ENCODE data around the gene RAVER1. TPM values are rescaled to one million over a fixed set of nuclear protein-coding genes. Genes with fewer than 3 reads are reported as not detected.
A peak's percentile ranks its signal among the peaks of the same experiment; 100 is the strongest.

RAVER1 gene
- total and polyA plus RNA-seq, 9 of the 15 experiments (the other 6 are each of a cell fraction or from before 2014, with no cell fraction given), result 0.06 to 113 (median 7.0) TPM

DNA sequence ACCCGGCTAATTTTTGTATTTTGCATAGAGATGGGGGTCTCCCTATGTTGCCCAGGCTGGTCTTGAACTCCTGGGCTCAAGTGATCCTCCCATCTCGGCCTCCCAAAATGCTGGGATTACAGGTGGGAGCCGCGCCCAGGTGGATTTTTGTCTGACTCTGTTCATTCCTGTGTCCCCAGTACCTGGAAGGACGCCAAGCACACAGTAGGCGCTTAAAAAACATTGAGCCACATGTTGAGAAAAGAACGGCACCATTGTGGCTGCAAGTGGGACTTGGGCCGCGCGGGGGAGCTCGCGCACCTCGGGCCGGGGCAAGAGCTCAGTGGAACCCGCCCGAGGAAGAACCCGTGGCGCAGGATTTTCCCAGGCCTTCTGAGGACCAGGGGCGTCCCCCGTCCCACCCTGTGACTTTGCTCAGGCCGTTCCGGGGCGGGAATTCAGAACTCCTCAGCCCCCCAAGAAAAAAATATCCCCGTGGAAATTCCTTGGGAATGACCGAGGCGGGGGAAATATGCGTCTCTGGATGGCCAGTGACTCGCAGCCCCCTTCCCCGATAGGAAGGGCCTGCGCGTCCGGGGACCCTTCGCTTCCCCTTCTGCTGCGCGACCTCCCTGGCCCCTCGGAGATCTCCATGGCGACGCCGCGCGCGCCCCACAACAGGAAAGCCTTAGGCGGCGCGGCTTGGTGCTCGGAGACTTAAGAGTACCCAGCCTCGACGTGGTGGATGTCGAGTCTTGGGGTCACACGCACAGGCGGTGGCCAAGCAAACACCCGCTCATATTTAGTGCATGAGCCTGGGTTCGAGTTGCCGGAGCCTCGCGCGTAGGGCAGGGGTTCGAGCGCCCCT, 63.8 kb downstream of the RAVER1 start (continued):
- TF ChIP-seq ZNF655 (CRISPR knock-in tag; IDR thresholded peaks at IDR 0.05) (no peak), TEAD2 (tag; IDR thresholded peaks at IDR 0.05) (no peak), PCBP1 (IDR thresholded peaks at IDR 0.05; ENCODE audit: low read depth, low read length, poor library complexity, severe bottlenecking) (no peak), ZNF263 (CRISPR knock-in tag; IDR thresholded peaks at IDR 0.05; ENCODE audit: borderline replicate concordance) (peak; percentile 53), TFAP4 (CRISPR knock-in tag; IDR thresholded peaks at IDR 0.05; ENCODE audit: borderline replicate concordance) (peak; percentile 82), SAFB (IDR thresholded peaks at IDR 0.05; ENCODE audit: borderline replicate concordance, low read depth, low read length) (no peak), ZNF133 (CRISPR knock-in tag; IDR thresholded peaks at IDR 0.05) (no peak), NFXL1 (CRISPR knock-in tag; IDR thresholded peaks at IDR 0.05) (no peak), RBM22 (IDR thresholded peaks at IDR 0.05; ENCODE audit: low read depth, low read length, poor library complexity, severe bottlenecking) (peak; percentile 16)
- TF ChIP-seq, protein P1, sequence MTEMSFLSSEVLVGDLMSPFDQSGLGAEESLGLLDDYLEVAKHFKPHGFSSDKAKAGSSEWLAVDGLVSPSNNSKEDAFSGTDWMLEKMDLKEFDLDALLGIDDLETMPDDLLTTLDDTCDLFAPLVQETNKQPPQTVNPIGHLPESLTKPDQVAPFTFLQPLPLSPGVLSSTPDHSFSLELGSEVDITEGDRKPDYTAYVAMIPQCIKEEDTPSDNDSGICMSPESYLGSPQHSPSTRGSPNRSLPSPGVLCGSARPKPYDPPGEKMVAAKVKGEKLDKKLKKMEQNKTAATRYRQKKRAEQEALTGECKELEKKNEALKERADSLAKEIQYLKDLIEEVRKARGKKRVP (CRISPR knock-in tag; IDR thresholded peaks at IDR 0.05), result no peak
- TF ChIP-seq, protein P2, sequence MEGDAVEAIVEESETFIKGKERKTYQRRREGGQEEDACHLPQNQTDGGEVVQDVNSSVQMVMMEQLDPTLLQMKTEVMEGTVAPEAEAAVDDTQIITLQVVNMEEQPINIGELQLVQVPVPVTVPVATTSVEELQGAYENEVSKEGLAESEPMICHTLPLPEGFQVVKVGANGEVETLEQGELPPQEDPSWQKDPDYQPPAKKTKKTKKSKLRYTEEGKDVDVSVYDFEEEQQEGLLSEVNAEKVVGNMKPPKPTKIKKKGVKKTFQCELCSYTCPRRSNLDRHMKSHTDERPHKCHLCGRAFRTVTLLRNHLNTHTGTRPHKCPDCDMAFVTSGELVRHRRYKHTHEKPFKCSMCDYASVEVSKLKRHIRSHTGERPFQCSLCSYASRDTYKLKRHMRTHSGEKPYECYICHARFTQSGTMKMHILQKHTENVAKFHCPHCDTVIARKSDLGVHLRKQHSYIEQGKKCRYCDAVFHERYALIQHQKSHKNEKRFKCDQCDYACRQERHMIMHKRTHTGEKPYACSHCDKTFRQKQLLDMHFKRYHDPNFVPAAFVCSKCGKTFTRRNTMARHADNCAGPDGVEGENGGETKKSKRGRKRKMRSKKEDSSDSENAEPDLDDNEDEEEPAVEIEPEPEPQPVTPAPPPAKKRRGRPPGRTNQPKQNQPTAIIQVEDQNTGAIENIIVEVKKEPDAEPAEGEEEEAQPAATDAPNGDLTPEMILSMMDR (IDR thresholded peaks at IDR 0.05 in 2 of 3, conservative IDR thresholded peaks at IDR 0.05 in 1 of 3; ENCODE audit: insufficient read depth in 2 of 3, low read depth in 1 of 3, low read length in 3 of 3), result peak; percentile 94 to 98 (median 95)
- TF ChIP-seq, protein P3, sequence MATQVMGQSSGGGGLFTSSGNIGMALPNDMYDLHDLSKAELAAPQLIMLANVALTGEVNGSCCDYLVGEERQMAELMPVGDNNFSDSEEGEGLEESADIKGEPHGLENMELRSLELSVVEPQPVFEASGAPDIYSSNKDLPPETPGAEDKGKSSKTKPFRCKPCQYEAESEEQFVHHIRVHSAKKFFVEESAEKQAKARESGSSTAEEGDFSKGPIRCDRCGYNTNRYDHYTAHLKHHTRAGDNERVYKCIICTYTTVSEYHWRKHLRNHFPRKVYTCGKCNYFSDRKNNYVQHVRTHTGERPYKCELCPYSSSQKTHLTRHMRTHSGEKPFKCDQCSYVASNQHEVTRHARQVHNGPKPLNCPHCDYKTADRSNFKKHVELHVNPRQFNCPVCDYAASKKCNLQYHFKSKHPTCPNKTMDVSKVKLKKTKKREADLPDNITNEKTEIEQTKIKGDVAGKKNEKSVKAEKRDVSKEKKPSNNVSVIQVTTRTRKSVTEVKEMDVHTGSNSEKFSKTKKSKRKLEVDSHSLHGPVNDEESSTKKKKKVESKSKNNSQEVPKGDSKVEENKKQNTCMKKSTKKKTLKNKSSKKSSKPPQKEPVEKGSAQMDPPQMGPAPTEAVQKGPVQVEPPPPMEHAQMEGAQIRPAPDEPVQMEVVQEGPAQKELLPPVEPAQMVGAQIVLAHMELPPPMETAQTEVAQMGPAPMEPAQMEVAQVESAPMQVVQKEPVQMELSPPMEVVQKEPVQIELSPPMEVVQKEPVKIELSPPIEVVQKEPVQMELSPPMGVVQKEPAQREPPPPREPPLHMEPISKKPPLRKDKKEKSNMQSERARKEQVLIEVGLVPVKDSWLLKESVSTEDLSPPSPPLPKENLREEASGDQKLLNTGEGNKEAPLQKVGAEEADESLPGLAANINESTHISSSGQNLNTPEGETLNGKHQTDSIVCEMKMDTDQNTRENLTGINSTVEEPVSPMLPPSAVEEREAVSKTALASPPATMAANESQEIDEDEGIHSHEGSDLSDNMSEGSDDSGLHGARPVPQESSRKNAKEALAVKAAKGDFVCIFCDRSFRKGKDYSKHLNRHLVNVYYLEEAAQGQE (IDR thresholded peaks at IDR 0.05; ENCODE audit: borderline replicate concordance), result peak; percentile 93
- TF ChIP-seq, protein P3 (CRISPR knock-in tag; IDR thresholded peaks at IDR 0.05; ENCODE audit: low read depth), result no peak

All from K562 (cell line).